MM.1S (cell line): ENCODE measurements around the gene ALDH9A1.

Experiments
- CTCF ChIP-seq: fragments of 300-600 bp; sonication (generic); IDR thresholded peaks from 2 replicates; pipeline ENCODE4 v1.5.1; 2016; ENCODE audit warnings: antibody characterized with exemption, low read length, mixed read lengths
- EZH2 ChIP-seq: fragments of 300-600 bp; sonication (generic); optimal IDR thresholded peaks from 2 replicates; pipeline ENCODE3; 2017; ENCODE audit warnings: low read depth, mild to moderate bottlenecking, antibody characterized with exemption, low read length, mixed read lengths

GRCh38 chr1:165623624-165624023, 74.7 kb downstream of the ALDH9A1 start:
- no peak for TF ChIP-seq CTCF
- no peak for TF ChIP-seq EZH2
